Sigmoid colon (tissue), 7 donors: ENCODE results near the gene PERM1. TPM values are rescaled to one million over a fixed set of nuclear protein-coding genes. Genes with fewer than 3 reads are reported as not detected.

Source experiments
- DNase-seq: peaks from one replicate; pipeline ENCODE4 v3.0.0-alpha.2; 2019
- H3K27ac ChIP-seq, 4 donors: fragments of 200-600 bp; sonication (generic); one replicate each; pipeline ENCODE4 v1.5.1; 2016 to 2019; ENCODE audit warnings: mild to moderate bottlenecking in 1 of 4
- H3K27me3 ChIP-seq, 3 donors: fragments of 200-600 bp; sonication (generic); one replicate each; pipeline ENCODE4 v1.5.1; 2019; ENCODE audit warnings: mild to moderate bottlenecking in 1 of 3
- H3K36me3 ChIP-seq, 4 donors: fragments of 200-600 bp; sonication (generic); one replicate each; pipeline ENCODE4 v1.5.1; 2016 to 2019
- H3K4me1 ChIP-seq, 4 donors: fragments of 200-600 bp; sonication (generic); one replicate each; pipeline ENCODE4 v1.5.1; 2017 to 2019
- H3K4me3 ChIP-seq, 4 donors: fragments of 200-600 bp; sonication (generic); one replicate each; pipeline ENCODE4 v1.5.1; 2017 to 2019; ENCODE audit warnings: mild to moderate bottlenecking in 2 of 4, moderate library complexity in 1 of 4
- H3K9me3 ChIP-seq, 4 donors: fragments of 200-600 bp in 3 of 4; sonication (generic) in 3 of 4; one replicate each; pipeline versions ENCODE4 v1.5.1 to v1.6.1; 2013 to 2019
- EP300 ChIP-seq, 4 donors: sonication (generic); formaldehyde crosslinking; IDR thresholded peaks; one replicate each; pipeline ENCODE4 v1.6.1; 2017; ENCODE audit warnings: antibody characterized with exemption in 4 of 4
- POLR2A ChIP-seq, 2 donors: fragments of 450-650 bp; IDR thresholded peaks; one replicate each; pipeline ENCODE4 v1.6.1; 2016; ENCODE audit warnings: antibody characterized with exemption in 2 of 2, mild to moderate bottlenecking in 2 of 2, moderate library complexity in 2 of 2
- POLR2AphosphoS5 ChIP-seq, 4 donors: sonication (generic); formaldehyde crosslinking; IDR thresholded peaks; one replicate each; pipeline ENCODE4 v1.6.1; 2017; ENCODE audit warnings: antibody characterized with exemption in 4 of 4
- WGBS, 2 donors: extraction: QIAGEN DNeasy Blood & Tissue Kit; methylation state at CpG; one replicate each; pipeline ENCODE4 v1.1.7; 2013; 5-methylcytosine and 5-hydroxymethylcytosine counted together
- intact Hi-C: fragments of 100-400 bp; cut with DNase I; formaldehyde crosslinking; loops from one replicate; pipeline ENCODE4 v1.15.1; 2023
- polyA plus RNA-seq, 3 donors: library from polyadenylated mRNA; stranded (reverse); fragments of 200-250 nt; gene quantifications; one replicate each; pipeline ENCODE4 v1.2.3, GENCODE V29; 2013
- total RNA-seq, 4 donors: library from RNA; depleted of rRNA; stranded (reverse); fragments of >200 nt; gene quantifications; one replicate each; pipeline ENCODE4 v1.1.0, GENCODE V29; 2016
- TF ChIP-seq, protein P1 (sequence below), 4 experiments: fragments of 450-650 bp in 3 of 4; fragments of 200-600 bp in 1 of 4; IDR thresholded peaks; one replicate each; pipeline ENCODE4 v1.5.1; 2016 to 2019; ENCODE audit warnings: antibody characterized with exemption in 4 of 4, mild to moderate bottlenecking in 3 of 4, moderate library complexity in 2 of 4
- donor health status: healthy with polysubstance abuse.
- donor health status: Bipolar disorder and iron deficiency.
- donor health status: healthy.

The PERM1 gene
- total and polyA plus RNA-seq, 7 donors, result under 0.01 to 0.69 (median 0.16) TPM; not detected in 4

DNA sequence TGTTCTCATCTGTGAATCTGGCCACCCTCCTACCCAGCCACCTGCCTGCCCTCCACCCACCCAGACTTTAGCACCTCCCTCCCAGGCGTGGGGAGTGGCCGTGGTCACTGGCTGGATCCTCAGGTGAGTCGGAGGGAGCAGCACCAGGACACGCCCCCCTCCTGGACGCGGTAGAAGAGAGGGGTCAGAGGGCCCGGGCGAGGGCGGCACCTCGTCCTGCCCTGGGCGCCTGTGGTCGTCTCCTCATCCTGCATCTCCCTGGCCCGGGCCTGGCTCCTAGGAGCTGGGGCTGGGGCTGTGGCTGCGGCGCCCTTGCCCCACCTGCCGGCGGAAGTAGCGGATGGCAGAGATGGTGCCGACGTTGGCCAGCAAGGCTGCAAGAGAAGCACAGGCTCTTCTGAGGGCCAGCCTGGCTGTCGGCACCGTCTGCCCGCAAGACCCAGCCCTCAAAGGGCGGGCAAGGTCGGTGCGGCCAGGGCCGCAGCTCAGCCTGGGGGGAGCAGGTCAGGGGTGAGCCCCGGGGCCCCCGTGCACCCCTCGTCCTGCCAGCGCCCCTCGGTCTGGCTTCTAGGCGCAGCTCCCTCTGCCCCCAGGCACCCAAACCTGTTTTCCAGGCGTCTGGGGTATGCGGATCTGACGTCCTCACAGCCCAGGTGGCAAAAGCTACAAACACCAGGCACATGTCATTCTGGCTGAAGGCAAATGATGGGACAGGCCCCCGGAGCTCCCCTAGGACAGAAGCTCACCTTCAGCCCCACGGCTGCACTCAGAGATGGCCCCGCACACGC is 5.8 kb downstream of the PERM1 start:
- Histone ChIP-seq H3K36me3 (no peaks in the 10 kb centered on the region), H3K27ac (peak overlapping the region; percentile 38 to 78 (median 72)), H3K27me3 (peaks cover 25 to 53% (median 48%) of the 10 kb centered on the region in 3 donors), H3K4me3 (peak overlapping the region; percentile 19 to 53 (median 40)), H3K9me3 (no peaks in the 10 kb centered on the region), H3K4me1 (peaks cover 0 to 10% (median 9%) of the 10 kb centered on the region in 4 donors)
- TF ChIP-seq POLR2A (IDR thresholded peaks at IDR 0.05), result no peak
- TF ChIP-seq POLR2AphosphoS5 (IDR thresholded peaks at IDR 0.05), result no peak
- TF ChIP-seq, protein P1, sequence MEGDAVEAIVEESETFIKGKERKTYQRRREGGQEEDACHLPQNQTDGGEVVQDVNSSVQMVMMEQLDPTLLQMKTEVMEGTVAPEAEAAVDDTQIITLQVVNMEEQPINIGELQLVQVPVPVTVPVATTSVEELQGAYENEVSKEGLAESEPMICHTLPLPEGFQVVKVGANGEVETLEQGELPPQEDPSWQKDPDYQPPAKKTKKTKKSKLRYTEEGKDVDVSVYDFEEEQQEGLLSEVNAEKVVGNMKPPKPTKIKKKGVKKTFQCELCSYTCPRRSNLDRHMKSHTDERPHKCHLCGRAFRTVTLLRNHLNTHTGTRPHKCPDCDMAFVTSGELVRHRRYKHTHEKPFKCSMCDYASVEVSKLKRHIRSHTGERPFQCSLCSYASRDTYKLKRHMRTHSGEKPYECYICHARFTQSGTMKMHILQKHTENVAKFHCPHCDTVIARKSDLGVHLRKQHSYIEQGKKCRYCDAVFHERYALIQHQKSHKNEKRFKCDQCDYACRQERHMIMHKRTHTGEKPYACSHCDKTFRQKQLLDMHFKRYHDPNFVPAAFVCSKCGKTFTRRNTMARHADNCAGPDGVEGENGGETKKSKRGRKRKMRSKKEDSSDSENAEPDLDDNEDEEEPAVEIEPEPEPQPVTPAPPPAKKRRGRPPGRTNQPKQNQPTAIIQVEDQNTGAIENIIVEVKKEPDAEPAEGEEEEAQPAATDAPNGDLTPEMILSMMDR (IDR thresholded peaks at IDR 0.05), result peak; percentile 30 to 81 (median 77)
- 1 to 4% methylated on average over 40 of the region's 40 CpGs for WGBS, 2 donors
- intact Hi-C loops, result loop anchor here (5.0 kb wide), 1 partner anchor 74 kb away; no protein-coding TSS in a partner anchor
- DNase-seq, result no peak

DNA sequence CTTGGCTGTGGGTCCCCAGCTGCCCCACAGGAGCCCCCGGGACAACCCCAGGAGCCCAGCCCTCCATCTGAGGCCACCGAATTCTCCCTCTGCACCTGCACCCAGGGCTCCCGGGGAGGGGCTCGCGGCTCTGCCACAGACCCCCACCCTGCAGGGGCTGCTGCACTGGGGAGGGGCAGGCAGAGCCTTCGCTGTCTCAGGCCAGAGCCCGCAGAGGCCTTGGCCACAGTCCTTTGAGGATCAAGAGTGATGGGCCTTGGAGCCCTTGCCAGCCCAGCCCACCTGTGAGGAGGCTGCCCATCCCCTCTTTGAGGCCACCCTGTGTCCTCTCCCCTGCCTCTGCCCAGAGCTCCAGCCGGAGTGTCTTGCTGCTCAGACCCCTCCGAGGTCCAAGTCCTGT is 6.5 kb downstream of the PERM1 start:
- 41 to 65% methylated on average over 9 of the region's 9 CpGs for WGBS, 2 donors
- no peak overlapping the region for H3K27ac ChIP-seq
- DNase-seq, result no peak
- H3K4me1 ChIP-seq, result peaks cover 0 to 10% (median 9%) of the 10 kb centered on the region in 4 donors
- H3K27me3 ChIP-seq, result peaks cover 32 to 61% (median 55%) of the 10 kb centered on the region in 3 donors
- H3K4me3 ChIP-seq, result no peak overlapping the region
- TF ChIP-seq, protein P1 (IDR thresholded peaks at IDR 0.05), result no peak
- TF ChIP-seq POLR2A (IDR thresholded peaks at IDR 0.05), result no peak
- TF ChIP-seq EP300 (IDR thresholded peaks at IDR 0.05), result no peak
- no peak for TF ChIP-seq POLR2AphosphoS5 (IDR thresholded peaks at IDR 0.05)
- intact Hi-C loops, result loop anchor here (5.0 kb wide), 1 partner anchor 73 kb away; no protein-coding TSS in a partner anchor
- H3K36me3 ChIP-seq, result no peaks in the 10 kb centered on the region
- H3K9me3 ChIP-seq, result no peaks in the 10 kb centered on the region

GRCh38 chr1:974687-975328 is 7.1 kb downstream of the PERM1 start:
- WGBS, 2 donors, result 60 to 79% methylated on average over 17 of the region's 17 CpGs
- TF ChIP-seq EP300 (IDR thresholded peaks at IDR 0.05) (no peak), POLR2AphosphoS5 (IDR thresholded peaks at IDR 0.05) (no peak), POLR2A (IDR thresholded peaks at IDR 0.05) (no peak)
- TF ChIP-seq, protein P1 (IDR thresholded peaks at IDR 0.05), result no peak
- Histone ChIP-seq H3K9me3 (no peaks in the 10 kb centered on the region), H3K27me3 (peaks cover 33 to 66% (median 59%) of the 10 kb centered on the region in 3 donors), H3K36me3 (no peaks in the 10 kb centered on the region), H3K4me3 (no peak overlapping the region), H3K27ac (no peak overlapping the region), H3K4me1 (peaks cover 0 to 10% (median 9%) of the 10 kb centered on the region in 4 donors)
- no peak for DNase-seq
- intact Hi-C loops, result loop anchor here (5.0 kb wide), 1 partner anchor 73 kb away; no protein-coding TSS in a partner anchor

DNA sequence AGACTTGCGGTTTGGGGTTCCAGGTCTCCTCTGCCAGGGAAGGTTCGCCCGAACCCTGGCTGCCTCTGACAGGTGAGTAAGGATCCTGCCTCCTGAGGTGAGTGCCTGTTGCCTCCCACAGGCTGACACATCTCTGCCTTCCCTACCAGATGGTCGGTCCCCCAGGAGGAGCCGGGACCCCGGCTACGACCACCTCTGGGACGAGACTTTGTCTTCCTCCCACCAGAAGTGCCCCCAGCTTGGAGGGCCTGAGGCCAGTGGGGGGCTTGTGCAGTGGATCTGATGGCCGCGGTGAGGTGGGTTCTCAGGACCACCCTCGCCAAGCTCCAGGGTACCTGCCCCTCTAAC is 7.6 kb downstream of the PERM1 start:
- TF ChIP-seq EP300 (IDR thresholded peaks at IDR 0.05), result no peak
- no peak for TF ChIP-seq POLR2AphosphoS5 (IDR thresholded peaks at IDR 0.05)
- TF ChIP-seq, protein P1 (IDR thresholded peaks at IDR 0.05), result no peak
- TF ChIP-seq POLR2A (IDR thresholded peaks at IDR 0.05), result no peak
- DNase-seq, result no peak
- peaks cover 33 to 70% (median 59%) of the 10 kb centered on the region in 3 donors for H3K27me3 ChIP-seq

More for the DNA sequence above, 7.6 kb downstream of the PERM1 start:
- Histone ChIP-seq H3K9me3 (no peaks in the 10 kb centered on the region), H3K36me3 (no peaks in the 10 kb centered on the region), H3K4me3 (no peak overlapping the region), H3K4me1 (peaks cover 0 to 10% (median 9%) of the 10 kb centered on the region in 4 donors), H3K27ac (no peak overlapping the region)
- 85 to 89% methylated on average over 11 of the region's 11 CpGs for WGBS, 2 donors
- intact Hi-C loops, result no loop called here
